Measurements from ENCODE around the gene MAP3K20. TPM values are rescaled to one million over a fixed set of nuclear protein-coding genes. Genes with fewer than 3 reads are reported as not detected.

MAP3K20 gene
- total and polyA plus RNA-seq, 2 donors (not counting 3 experiments of a cell fraction or from before 2014, with no cell fraction given), result 7.8 to 31.5 TPM

DNA sequence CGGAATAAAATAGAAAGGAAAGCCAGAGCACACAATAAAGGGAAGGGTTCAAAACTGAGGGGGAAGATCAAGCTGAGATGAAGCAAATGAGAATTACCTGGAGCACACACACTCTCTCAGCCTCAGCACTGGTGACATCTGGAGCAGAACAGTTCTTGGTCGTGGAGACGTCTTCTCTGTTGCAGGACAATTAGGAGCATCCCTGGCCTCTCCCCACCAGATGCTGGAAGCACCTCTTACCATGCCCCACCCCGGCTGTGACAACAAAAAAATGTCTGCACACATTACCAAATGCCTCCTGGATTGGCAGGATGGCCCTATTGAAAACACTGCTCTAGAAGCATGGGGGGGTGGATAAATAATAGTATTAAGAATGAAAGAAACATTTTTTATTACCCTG is 43.6 kb upstream of the MAP3K20 start:
- H3K27ac ChIP-seq (ENCODE audit: insufficient read depth, low read depth, low read length), result no peak overlapping the region
- no peaks in the 10 kb centered on the region for H3K9me3 ChIP-seq (replicated peaks; ENCODE audit: control insufficient read depth, insufficient read depth, low read length)
- H3K9me1 ChIP-seq (replicated peaks; ENCODE audit: control insufficient read depth, extremely low read depth, insufficient read depth, low read length), result no peaks in the 10 kb centered on the region
- H3K27me3 ChIP-seq (ENCODE audit: control insufficient read depth in 2 of 2, insufficient read depth in 2 of 2, low read length in 2 of 2), result no peaks in the 10 kb centered on the region
- H3K9ac ChIP-seq (replicated peaks; ENCODE audit: extremely low read depth, insufficient read depth, low read length), result no peak overlapping the region
- no peak overlapping the region for H3K4me3 ChIP-seq (replicated peaks in 1 of 3; ENCODE audit: insufficient read depth in 1 of 3, low read depth in 1 of 3, low read length in 3 of 3)
- intact Hi-C loops (cut with micrococcal nuclease) (no loop called here), dilution Hi-C loops (cut with MboI; ENCODE audit: extremely low pct_ligation_motif_present, low sequenced_read_pairs) (no loop called here)
- DNase-seq (ENCODE audit: low read depth, low spot score), result no peak
- peaks cover 0 to 6% of the 10 kb centered on the region in 2 experiments for H3K36me3 ChIP-seq (ENCODE audit: control insufficient read depth in 2 of 2, extremely low read depth in 1 of 2, insufficient read depth in 2 of 2, low read length in 2 of 2)
- H3K4me1 ChIP-seq (ENCODE audit: control insufficient read depth, extremely low read depth, insufficient read depth, low read length), result no peaks in the 10 kb centered on the region
- H2AFZ ChIP-seq (ENCODE audit: low read depth, low read length), result no peak overlapping the region
- no peaks in the 10 kb centered on the region for H3K79me2 ChIP-seq (ENCODE audit: control insufficient read depth, insufficient read depth, low read length)
- FAIRE-seq, result no peak
- no peak for TF ChIP-seq POLR2A (IDR thresholded peaks at IDR 0.05; ENCODE audit: low read depth, low read length)
- TF ChIP-seq JUN (IDR thresholded peaks at IDR 0.05; ENCODE audit: borderline replicate concordance, insufficient read depth, insufficient read length, low read depth), result no peak
- no peak for TF ChIP-seq MYC (IDR thresholded peaks at IDR 0.05; ENCODE audit: low read depth, low read length)
- TF ChIP-seq GATA2 (IDR thresholded peaks at IDR 0.05; ENCODE audit: insufficient read depth, insufficient read length, low read depth, low read length), result no peak
- no peak for TF ChIP-seq POLR2AphosphoS5 (IDR thresholded peaks at IDR 0.05; ENCODE audit: insufficient read depth, low read depth, low read length)
- TF ChIP-seq, protein P1, sequence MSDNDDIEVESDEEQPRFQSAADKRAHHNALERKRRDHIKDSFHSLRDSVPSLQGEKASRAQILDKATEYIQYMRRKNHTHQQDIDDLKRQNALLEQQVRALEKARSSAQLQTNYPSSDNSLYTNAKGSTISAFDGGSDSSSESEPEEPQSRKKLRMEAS (IDR thresholded peaks at IDR 0.05; ENCODE audit: insufficient read depth, insufficient read length), result no peak
- TF ChIP-seq, protein P2, sequence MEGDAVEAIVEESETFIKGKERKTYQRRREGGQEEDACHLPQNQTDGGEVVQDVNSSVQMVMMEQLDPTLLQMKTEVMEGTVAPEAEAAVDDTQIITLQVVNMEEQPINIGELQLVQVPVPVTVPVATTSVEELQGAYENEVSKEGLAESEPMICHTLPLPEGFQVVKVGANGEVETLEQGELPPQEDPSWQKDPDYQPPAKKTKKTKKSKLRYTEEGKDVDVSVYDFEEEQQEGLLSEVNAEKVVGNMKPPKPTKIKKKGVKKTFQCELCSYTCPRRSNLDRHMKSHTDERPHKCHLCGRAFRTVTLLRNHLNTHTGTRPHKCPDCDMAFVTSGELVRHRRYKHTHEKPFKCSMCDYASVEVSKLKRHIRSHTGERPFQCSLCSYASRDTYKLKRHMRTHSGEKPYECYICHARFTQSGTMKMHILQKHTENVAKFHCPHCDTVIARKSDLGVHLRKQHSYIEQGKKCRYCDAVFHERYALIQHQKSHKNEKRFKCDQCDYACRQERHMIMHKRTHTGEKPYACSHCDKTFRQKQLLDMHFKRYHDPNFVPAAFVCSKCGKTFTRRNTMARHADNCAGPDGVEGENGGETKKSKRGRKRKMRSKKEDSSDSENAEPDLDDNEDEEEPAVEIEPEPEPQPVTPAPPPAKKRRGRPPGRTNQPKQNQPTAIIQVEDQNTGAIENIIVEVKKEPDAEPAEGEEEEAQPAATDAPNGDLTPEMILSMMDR (IDR thresholded peaks at IDR 0.05; ENCODE audit: extremely low read depth in 1 of 2, insufficient read depth in 1 of 2, low read depth in 1 of 2, low read length in 2 of 2), result no peak
- TF ChIP-seq EZH2 (IDR thresholded peaks at IDR 0.05; ENCODE audit: borderline replicate concordance, low read depth, low read length, severe bottlenecking), result no peak
- POLR2A ChIA-PET, result no interaction called here
- H4K20me1 ChIP-seq (replicated peaks; ENCODE audit: control insufficient read depth, extremely low read depth, insufficient read depth, low read length), result no peaks in the 10 kb centered on the region
- no TSS peak for BruUV-seq (replicated peaks)
- CTCF ChIA-PET, result interaction anchor here (1.4 to 14.3 kb wide), 2 partner anchors 182 to 226 kb away, joined by 5 to 493 read pairs; no protein-coding TSS in a partner anchor
- no peak overlapping the region for H3K4me2 ChIP-seq (ENCODE audit: insufficient read depth, low read length)
